GM18909 (cell line): Measurements from ENCODE around the gene TRIML1.
"Not testable (repeated sequence)": the region's sequence is repeated elsewhere in the genome, so short reads cannot be mapped to it uniquely, and the experiment has no call there.

Experiments used
- ATAC-seq: cut with Tn5 transposase; IDR thresholded peaks from one replicate; pipeline ENCODE4 v1.9.1; 2021; ENCODE audit warnings: mild to moderate bottlenecking; ENCODE audit not compliant: unreplicated experiment, poor library complexity

The TRIML1 gene

GRCh38 chr4:188147176-188147575 lies 7.9 kb downstream of the TRIML1 start:
- no peak for ATAC-seq

GRCh38 chr4:188147776-188148175 lies 8.5 kb downstream of the TRIML1 start:
- no peak for ATAC-seq

GRCh38 chr4:188154668-188155405 lies 15.6 kb downstream of the TRIML1 start:
- ATAC-seq: no peak

GRCh38 chr4:188158336-188158735 lies 19.1 kb downstream of the TRIML1 start:
- no peak for ATAC-seq

- not testable (repeated sequence) for ATAC-seq
Measured at GRCh38 chr4:188159513-188160226, 20.4 kb downstream of the TRIML1 start.

- no peak for ATAC-seq
Measured at GRCh38 chr4:188160406-188160805, 21.2 kb downstream of the TRIML1 start.

GRCh38 chr4:188161167-188161566 lies 21.9 kb downstream of the TRIML1 start:
- no peak for ATAC-seq

- no peak for ATAC-seq
Measured at GRCh38 chr4:188162698-188163097, 23.5 kb downstream of the TRIML1 start.

- ATAC-seq: no peak
Measured at GRCh38 chr4:188168726-188169373, 29.6 kb downstream of the TRIML1 start.

GRCh38 chr4:188171551-188171950 lies 32.3 kb downstream of the TRIML1 start:
- ATAC-seq: no peak

- ATAC-seq: no peak
Measured at GRCh38 chr4:188175288-188175687, 36.0 kb downstream of the TRIML1 start.

- ATAC-seq: no peak
Measured at GRCh38 chr4:188177997-188178675, 38.9 kb downstream of the TRIML1 start.

GRCh38 chr4:188178806-188179205 lies 39.6 kb downstream of the TRIML1 start:
- no peak for ATAC-seq

- ATAC-seq: no peak
Measured at GRCh38 chr4:188187106-188187505, 47.9 kb downstream of the TRIML1 start.

GRCh38 chr4:188190461-188190860 lies 51.2 kb downstream of the TRIML1 start:
- no peak for ATAC-seq

- no peak for ATAC-seq
Measured at GRCh38 chr4:188194421-188194820, 55.2 kb downstream of the TRIML1 start.

- no peak for ATAC-seq
Measured at GRCh38 chr4:188195389-188195985, 56.2 kb downstream of the TRIML1 start.

- ATAC-seq: no peak
Measured at GRCh38 chr4:188196134-188196735, 57.0 kb downstream of the TRIML1 start.
